ENCODE results near the gene DNM1L. TPM values are rescaled to one million over a fixed set of nuclear protein-coding genes. Genes with fewer than 3 reads are reported as not detected.
"Not testable (repeated sequence)": the region's sequence is repeated elsewhere in the genome, so short reads cannot be mapped to it uniquely, and the experiment has no call there.

Gene DNM1L
- total RNA-seq, 1 donor from 2014 or later, result 70.8 TPM

DNA sequence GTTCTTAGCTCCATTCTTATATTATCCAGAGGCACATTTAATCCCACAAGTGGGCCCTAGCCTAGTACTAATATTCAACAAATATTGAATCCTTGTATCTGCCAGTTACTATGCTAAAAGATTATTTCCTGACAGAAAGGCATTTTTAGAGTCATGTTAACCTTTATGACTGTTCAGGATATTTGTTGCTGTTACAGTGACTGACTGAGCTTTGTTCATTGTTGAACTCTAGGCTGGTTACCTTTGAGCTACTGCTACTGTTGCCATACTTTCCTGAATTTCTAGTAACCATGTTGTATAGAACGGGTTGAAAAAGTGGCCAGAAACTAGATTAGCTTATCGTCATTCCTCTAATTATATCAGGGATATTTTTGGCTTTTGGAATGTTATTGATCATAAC is 29.8 kb downstream of the DNM1L start:
- H3K4me3 ChIP-seq (ENCODE audit: low read depth, low read length), result no peak overlapping the region
- H3K27me3 ChIP-seq (ENCODE audit: control insufficient read depth, insufficient read depth, low read length), result no peaks in the 10 kb centered on the region
- DNase-seq (ENCODE audit: low read depth), result no peak
- TF ChIP-seq, protein P1, sequence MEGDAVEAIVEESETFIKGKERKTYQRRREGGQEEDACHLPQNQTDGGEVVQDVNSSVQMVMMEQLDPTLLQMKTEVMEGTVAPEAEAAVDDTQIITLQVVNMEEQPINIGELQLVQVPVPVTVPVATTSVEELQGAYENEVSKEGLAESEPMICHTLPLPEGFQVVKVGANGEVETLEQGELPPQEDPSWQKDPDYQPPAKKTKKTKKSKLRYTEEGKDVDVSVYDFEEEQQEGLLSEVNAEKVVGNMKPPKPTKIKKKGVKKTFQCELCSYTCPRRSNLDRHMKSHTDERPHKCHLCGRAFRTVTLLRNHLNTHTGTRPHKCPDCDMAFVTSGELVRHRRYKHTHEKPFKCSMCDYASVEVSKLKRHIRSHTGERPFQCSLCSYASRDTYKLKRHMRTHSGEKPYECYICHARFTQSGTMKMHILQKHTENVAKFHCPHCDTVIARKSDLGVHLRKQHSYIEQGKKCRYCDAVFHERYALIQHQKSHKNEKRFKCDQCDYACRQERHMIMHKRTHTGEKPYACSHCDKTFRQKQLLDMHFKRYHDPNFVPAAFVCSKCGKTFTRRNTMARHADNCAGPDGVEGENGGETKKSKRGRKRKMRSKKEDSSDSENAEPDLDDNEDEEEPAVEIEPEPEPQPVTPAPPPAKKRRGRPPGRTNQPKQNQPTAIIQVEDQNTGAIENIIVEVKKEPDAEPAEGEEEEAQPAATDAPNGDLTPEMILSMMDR (IDR thresholded peaks at IDR 0.05; ENCODE audit: insufficient read depth, low read length, poor library complexity, severe bottlenecking), result no peak
- peaks cover 2% of the 10 kb centered on the region for H3K36me3 ChIP-seq (ENCODE audit: control insufficient read depth, insufficient read depth, low read length)

DNA sequence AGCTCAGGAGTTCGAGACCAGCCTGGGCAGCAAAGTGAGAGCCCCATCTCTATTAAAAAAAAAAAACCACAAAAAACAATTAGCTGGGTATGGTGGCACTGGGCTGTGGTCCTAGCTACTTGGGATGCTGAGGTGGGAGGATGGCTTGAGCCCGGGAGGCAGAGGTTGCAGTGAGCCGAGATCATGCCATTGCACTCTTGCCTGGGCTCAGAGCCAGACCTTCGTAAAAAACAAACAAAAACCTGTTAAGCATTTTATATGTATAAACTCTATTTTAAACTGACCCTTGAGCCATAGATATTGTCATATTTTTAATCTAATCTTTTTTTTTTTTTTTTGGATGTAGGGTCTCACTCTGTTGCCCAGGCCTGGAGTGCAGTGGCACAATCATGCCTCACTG is 35.7 kb downstream of the DNM1L start:
- H3K36me3 ChIP-seq (ENCODE audit: control insufficient read depth, insufficient read depth, low read length), result peaks cover 2% of the 10 kb centered on the region
- no peak overlapping the region for H3K4me3 ChIP-seq (ENCODE audit: low read depth, low read length)
- TF ChIP-seq, protein P1 (IDR thresholded peaks at IDR 0.05; ENCODE audit: insufficient read depth, low read length, poor library complexity, severe bottlenecking), result no peak
- no peak for DNase-seq (ENCODE audit: low read depth)
- H3K27me3 ChIP-seq (ENCODE audit: control insufficient read depth, insufficient read depth, low read length), result no peaks in the 10 kb centered on the region

DNA sequence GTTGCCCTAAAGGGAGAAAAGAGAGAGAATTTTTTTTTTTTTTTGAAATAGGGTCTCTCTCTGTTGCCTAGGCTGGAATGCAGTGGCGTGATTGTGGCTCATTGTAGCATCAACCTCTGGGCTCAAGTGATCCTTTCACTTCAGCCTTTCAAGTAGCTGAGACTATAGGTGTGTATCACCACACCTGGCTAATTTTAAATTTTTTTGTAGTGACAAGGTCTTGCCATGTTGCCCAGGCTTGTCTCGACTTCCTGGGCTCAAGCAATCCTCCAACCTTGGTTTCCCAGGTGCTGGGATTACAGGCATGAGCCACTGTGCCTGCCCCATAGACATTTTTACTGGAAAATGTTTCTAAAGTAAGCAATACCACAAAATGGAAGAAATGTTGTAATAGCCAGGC is 39.8 kb downstream of the DNM1L start:
- Histone ChIP-seq H3K4me3 (ENCODE audit: low read depth, low read length) (no peak overlapping the region), H3K36me3 (ENCODE audit: control insufficient read depth, insufficient read depth, low read length) (no peaks in the 10 kb centered on the region), H3K27me3 (ENCODE audit: control insufficient read depth, insufficient read depth, low read length) (no peaks in the 10 kb centered on the region)
- no peak for DNase-seq (ENCODE audit: low read depth)
- TF ChIP-seq, protein P1 (IDR thresholded peaks at IDR 0.05; ENCODE audit: insufficient read depth, low read length, poor library complexity, severe bottlenecking), result no peak

DNA sequence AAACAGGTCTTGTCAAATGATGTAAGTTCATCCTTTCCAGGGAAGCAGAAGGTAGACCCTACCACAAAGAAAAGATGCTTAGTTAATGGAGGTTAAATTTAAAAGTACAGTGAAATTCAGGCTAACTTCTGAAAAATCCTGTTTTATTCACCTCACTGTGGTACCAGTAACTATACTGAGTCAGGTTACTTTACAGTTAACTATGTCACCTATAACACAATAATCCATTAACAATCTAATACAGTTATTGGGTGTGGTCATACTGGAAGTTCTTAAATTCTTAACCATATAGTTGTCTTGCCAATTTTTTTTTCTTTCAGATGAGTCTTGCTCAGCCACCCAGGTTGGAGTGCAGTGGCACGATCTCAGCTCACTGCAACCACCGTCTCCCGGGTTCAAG is 46.2 kb downstream of the DNM1L start:
- H3K27me3 ChIP-seq (ENCODE audit: control insufficient read depth, insufficient read depth, low read length); H3K36me3 ChIP-seq (ENCODE audit: control insufficient read depth, insufficient read depth, low read length): not testable (repeated sequence)

DNA sequence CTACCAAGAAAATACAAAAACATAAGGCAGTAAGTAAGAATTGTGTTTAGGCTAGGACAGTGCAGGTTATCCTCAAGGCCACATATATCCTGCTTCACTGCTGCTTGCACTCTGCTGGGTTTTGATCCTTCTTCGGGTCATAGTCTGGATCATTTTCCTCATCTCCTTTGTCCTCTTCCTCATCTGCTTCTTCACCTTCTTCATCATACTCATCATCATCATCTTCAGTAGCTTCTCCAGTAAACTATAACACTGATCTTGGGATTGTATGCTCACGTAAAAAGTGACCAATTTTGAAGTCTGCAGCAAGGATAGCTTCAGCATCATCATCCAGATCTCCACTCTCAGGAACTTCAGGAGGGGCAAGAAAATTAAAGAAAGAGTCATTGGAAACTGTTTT is 47.2 kb downstream of the DNM1L start:
- DNase-seq (ENCODE audit: low read depth), result no peak
- Histone ChIP-seq H3K27me3 (ENCODE audit: control insufficient read depth, insufficient read depth, low read length) (no peaks in the 10 kb centered on the region), H3K4me3 (ENCODE audit: low read depth, low read length) (no peak overlapping the region), H3K36me3 (ENCODE audit: control insufficient read depth, insufficient read depth, low read length) (no peaks in the 10 kb centered on the region)
- TF ChIP-seq, protein P1 (IDR thresholded peaks at IDR 0.05; ENCODE audit: insufficient read depth, low read length, poor library complexity, severe bottlenecking), result no peak

More for the DNA sequence above, 46.2 kb downstream of the DNM1L start:
- H3K4me3 ChIP-seq (ENCODE audit: low read depth, low read length); DNase-seq (ENCODE audit: low read depth): not testable (repeated sequence)

DNA sequence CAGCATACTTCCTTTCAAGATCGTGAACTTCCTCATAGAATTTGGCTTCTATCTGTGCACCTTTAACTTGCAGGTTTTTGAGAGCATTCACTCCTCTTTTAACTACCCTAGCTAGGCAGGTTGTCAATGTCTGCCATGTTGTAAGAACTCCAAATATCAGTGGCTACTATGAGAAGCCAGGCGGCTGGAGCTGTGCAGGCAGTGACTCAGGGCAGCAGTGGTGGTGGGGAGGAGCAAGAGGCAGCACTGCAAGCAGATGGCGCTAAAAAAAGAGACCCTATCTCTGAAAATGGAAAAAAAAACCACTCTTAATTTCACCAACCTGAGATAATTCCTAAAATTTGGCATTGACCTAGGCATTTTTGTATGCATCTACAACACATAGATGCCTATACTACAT is 48.1 kb downstream of the DNM1L start:
- Histone ChIP-seq H3K36me3 (ENCODE audit: control insufficient read depth, insufficient read depth, low read length) (no peaks in the 10 kb centered on the region), H3K27me3 (ENCODE audit: control insufficient read depth, insufficient read depth, low read length) (no peaks in the 10 kb centered on the region), H3K4me3 (ENCODE audit: low read depth, low read length) (no peak overlapping the region)
- TF ChIP-seq, protein P1 (IDR thresholded peaks at IDR 0.05; ENCODE audit: insufficient read depth, low read length, poor library complexity, severe bottlenecking), result no peak
- DNase-seq (ENCODE audit: low read depth), result no peak

Measured in kidney epithelial cell (primary cell).